Measurements from ENCODE around the gene JMJD7.

Gene JMJD7

DNA sequence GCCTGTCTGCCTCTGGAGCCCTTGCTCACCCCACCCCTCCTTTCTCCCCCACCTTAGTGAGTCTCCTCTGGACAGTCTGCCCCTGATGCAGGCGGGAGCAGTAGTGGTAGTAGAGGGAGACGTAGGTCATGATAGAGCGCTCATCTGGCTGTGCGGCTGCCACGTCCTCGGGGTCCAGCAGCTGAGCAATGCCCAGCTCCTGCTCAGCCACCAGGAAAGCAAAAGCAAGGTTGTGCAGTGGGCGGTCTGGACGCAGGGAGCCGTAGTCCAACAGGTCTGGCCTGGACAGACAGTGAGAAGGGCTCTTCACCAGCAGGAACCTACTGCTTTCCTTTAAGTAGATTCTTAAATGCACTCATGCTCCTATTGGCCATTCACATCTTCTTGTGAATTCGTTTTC lies 59.3 kb downstream of the JMJD7 start:
- H3K4me1 ChIP-seq (ENCODE audit: control insufficient read depth in 1 of 2, insufficient read depth in 2 of 2, low read length in 2 of 2): no peaks in the 10 kb centered on the region

More for the DNA sequence above, 59.3 kb downstream of the JMJD7 start:
- H3K27ac ChIP-seq (ENCODE audit: low read depth, low read length): no peak overlapping the region
- no peak overlapping the region for H3K9ac ChIP-seq (ENCODE audit: low read depth in 1 of 2, low read length in 2 of 2)
- no peaks in the 10 kb centered on the region for H3K27me3 ChIP-seq (ENCODE audit: control insufficient read depth in 1 of 2, insufficient read depth in 2 of 2, low read length in 2 of 2)
- no peaks in the 10 kb centered on the region for H3K36me3 ChIP-seq (ENCODE audit: control insufficient read depth in 1 of 2, insufficient read depth in 2 of 2, low read length in 2 of 2)
- H3K9me3 ChIP-seq (ENCODE audit: control insufficient read depth in 1 of 2, low read length in 2 of 2): no peaks in the 10 kb centered on the region
- no peak overlapping the region for H3K4me3 ChIP-seq (ENCODE audit: low read depth in 1 of 2, low read length in 2 of 2)
